AG20443 (cell line): Measurements from ENCODE around the gene NDST3.
"Not testable (repeated sequence)": the region's sequence is repeated elsewhere in the genome, so short reads cannot be mapped to it uniquely, and the experiment has no call there.

Experiments
- DNase-seq: peaks from one replicate; pipeline ENCODE4 v3.0.0; 2012; ENCODE audit warnings: low spot score, mixed read lengths

NDST3 gene

DNA sequence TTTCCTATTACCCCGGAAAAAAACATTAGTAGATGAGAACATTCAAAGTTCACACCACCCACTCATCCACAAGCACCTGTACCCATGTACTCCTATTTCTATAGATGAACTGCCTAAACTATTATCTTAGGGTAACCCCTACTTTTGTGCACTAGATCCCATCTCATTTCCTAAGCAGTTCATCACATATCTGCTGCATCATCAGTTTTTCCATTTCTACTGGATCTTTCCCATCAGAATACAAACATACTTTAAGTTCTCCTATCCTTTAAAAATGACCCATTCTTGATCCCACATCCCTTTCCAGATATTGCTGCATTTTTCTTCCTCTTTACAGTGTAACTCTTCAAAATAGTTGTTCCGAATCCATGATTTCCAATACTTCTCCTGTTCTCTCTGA lies 237.5 kb downstream of the NDST3 start:
- DNase-seq = no peak

DNA sequence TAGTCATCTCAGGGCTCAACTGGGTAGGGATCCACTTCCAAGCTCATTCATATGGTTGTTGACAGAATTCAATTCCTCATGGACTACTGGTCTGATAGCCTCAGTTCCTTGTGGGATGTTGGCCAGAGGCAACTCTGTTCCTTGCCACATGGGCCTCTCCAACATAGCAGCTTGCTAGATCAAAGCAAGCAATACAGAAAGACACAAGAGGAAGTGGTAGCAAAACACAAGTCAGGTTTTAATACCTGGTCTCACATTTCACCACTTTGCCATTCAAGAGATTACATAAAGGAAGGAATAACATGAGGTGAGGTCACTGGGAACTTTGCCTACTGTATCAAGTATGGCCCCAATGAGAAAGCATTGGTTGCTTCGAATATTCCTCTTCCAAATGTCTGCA lies 239.4 kb downstream of the NDST3 start:
- no peak for DNase-seq

DNA sequence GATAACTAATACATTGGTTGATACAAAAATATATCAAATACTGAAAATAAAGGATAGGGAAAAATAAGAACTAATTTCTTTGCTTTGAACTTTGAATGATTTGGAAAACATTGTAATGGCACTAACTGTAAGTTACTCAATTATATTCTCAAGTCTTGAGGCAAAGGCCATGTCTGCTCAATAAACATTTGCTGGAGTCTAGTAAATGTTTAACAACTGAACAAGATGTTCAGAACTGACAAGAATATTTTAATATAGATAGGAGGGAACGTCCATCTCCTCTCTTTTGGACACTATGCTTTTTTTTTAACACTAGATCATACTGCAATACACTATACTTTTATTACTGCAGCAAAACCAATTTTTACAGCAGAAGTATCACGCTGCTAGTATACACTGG lies 242.3 kb downstream of the NDST3 start:
- no peak for DNase-seq

DNA sequence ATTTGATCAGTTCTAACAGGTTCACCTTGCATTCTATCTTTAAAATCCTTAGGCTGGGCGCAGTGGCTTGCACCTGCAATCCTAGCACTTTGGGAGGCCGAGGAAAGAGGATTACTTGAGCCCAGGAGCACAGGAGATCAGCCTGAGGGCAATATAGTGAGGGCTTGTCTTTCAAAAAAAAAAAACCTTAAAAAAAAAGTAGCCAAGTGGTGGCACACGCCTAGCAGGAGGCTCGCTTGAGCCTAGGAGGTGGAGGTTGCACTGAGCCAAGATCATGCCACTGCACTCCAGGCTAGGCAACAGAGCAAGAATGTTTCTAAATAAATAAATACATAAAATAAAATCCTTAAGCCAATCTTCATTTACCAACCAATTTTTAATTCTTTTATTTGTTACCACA lies 243.0 kb downstream of the NDST3 start:
- DNase-seq = no peak

DNA sequence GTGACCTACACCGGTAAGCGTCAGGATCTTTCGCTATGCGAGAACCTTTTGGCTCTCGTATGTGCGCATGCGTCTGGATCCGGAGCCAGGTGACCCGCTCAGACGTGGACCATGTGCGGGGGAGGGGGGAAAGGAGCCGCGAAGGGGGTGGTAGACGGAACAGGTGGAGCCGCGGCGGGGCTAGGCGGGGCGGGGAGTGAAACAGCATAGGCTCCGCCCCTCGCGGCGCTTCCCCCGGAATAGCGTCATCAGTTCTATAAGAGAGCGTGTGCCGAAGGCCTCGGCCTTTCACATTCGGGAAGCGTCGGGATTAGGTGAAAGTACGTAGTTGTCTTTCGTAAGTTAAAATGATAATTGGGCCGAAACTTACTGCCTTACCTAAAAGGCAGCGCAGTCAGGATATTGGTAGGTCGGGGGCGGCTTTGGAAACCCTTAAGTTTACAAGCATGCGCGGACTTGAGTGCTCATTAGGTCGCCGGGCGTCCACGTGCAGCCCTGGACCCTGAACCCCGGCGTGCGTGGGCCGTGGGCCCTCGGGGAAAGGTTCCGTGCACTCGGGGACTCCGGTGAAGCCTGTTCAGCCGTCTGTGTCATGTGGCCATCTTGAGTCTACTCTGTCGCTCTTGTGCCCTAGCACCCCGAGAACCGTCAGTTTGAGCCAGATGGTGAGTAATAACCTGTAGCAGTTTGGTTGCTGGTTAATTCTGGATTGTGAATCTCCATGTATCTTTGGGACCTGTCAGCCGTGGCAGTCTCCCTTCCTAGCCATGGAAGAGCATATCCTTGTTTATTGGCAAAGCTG lies 244.4 kb downstream of the NDST3 start:
- DNase-seq = peak; percentile 97

DNA sequence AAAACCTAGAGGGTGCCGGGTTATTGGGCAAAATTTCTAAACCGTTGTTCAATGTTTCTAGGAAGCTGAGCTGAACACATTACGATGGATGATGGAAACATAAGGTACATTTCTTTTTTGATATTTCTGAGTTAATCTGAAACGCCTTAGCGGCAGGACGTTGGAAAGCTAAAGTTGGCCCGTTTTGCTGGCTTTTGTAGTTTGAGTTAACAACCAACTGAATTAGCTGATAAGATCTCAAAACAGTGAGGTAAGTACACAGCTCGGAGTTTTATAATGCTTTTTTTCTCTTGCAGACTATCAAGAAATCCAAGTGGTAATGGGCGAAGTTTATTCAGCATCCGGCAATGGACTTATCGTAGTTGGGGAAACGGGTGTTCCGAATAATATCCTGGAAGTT lies 245.0 kb downstream of the NDST3 start:
- DNase-seq = no peak

DNA sequence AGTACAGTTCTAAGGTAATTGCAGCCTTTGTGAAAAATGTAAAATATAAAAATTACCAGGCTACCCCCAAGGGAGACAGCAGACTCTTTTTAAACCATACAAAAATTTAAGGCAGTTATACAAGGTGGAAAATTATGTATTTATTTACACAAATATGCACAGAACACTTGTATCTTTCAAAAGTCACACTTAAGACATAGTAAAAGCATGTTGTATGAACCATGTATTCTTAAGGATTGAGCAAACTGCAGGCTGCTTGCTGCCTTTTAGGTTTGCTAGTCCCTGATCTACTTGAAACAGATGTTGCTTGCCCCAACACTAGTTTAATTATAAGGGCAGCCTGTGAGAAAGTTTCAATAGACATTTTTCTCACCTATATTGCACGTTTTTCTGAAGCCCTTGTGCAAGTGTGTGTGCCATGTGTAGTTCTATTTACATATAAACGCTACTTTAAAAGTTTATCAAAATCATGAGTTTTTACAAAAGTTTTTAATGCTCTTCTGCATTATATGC lies 245.7 kb downstream of the NDST3 start:
- no peak for DNase-seq

DNA sequence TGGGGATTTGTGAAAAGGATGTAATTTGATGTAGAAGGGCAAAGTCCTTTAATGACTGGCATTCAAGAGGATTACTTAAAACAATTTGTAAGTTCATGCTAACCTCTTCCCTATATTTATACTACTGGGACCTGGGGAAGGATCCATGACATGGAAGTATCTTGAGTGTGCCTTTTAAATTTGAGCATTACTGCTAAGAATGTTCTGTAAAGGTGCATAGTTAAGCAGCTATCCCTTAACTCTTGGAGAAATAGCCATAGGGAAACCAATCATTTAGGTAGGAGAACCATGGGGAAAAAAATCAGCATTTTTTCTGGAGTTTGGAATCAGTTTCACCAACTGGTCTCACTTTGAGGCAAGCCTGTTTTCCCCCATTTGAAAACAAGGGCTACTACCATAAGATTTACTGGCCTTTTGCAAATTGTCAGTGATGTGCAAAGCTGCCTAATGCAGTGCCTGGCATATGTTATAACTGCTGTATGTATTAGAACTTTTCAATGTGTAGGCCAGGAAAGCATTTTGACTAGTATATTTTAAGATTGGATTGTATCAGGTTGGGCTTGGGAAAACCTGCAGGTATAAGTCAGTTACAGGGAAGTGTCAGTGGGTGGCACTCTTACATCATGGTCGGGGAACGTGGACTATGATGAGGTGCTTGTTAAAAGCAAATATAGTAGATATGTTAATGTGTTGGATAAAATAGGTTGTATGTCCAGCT lies 246.4 kb downstream of the NDST3 start:
- DNase-seq = peak; percentile 35

DNA sequence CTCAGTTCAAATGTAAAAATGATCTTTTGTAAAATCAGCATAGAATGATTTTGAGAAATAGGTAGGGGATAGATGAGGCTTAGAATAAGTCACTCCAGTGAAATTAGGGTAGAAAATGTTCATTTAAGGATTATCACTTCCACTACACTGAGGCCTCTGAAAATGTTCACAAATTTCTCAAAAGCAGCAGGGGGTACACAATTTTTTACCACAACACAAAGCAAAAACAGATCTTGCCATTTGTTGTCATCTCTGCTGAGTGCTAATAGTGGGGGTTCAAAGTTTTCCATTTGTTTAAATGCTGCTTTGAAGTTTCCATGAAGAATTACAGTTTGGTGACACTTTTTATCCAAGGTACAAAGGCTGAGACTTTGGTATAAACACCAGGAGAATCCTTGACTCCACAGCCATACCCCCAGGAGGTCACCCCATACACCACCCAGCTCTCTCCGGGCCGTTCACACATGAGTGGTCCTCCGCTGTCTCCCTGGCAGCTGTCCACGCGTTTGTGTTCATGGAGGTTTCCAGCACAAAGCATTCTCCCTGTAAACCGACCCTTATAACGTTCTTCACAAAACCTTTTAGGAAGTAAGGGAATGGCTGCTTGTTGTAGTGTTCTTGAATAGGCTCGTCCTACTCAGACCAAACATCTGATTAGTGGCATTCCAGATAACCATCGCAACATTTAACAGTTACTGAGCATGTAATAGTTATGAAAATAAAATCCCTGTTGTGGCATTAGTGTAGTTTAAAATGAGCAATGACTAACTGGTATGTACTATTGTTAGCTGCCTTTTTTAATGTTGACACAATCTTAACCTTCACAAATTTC lies 247.5 kb downstream of the NDST3 start:
- no peak for DNase-seq

DNA sequence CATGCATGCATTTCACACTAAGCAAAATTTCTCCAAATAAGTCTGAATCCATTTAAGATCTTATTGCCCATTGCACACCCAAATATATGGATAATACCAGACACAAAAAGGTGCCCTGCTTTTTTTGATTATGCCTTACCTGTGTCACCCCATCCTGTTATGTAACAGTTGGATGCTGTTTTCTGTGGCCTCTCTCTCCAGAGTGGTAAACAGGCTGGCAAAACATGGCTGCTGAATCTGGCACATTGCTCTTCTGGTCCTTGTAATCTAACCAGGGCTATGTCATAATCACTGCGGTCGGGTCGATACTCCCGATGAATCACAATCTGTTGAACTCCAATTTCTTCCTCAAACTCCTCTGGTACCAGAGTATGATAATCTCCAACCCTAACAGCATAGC lies 248.4 kb downstream of the NDST3 start:
- peak; percentile 72 for DNase-seq

DNA sequence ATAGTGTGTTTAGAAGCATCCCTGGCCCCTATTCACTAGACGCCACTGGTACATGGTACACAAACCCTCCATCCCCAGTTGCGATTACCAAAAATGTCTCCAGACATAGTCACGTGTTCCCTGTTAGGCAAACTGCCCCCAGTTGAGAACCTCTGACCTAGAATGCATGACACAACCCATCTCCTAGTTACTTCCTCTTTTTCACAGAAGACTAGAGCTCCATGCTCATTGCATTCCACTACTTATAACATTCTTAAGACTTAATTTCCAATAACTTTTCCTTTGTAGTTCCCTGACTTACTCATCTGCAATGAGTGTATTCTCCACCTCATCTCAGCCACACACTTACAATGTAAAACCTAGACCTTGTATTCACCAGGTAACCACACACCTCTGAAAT lies 249.9 kb downstream of the NDST3 start:
- no peak for DNase-seq

DNA sequence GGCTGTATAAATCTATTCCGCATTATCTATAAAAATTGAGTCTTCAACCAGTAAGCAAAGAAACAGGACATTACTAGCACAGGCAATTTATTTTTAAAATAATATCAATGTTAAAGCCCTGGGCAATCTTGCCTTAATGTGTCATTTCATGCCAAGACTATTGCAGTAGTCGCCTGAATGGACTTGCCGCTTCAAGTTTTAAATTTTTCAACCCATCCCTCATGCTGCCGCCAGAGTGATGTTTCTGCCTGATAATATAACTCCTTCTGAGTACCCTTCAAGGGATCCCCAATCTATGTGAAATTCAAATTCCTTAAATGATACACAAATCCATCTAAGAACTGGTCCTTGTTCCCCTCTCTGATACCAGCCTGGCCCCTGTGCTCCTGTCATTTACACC lies 251.6 kb downstream of the NDST3 start:
- DNase-seq = no peak

DNA sequence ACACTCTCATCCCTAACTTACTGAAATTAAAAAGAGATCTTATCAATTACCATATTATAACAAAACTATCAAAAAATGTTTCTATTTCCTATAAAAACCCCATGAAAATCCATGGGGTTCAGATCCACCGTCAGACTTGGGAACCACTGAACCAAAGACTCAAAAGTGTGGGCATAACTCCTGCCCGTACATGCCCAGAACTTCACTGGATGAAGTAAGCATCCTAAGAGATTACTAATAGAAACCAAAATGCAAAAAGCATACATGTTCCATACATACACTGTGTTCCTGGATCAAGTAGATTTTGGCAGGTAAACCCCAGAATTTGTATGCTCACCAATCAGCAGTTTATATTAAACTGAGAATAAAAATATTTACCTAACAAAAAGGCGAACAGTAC lies 252.4 kb downstream of the NDST3 start:
- DNase-seq = no peak

DNA sequence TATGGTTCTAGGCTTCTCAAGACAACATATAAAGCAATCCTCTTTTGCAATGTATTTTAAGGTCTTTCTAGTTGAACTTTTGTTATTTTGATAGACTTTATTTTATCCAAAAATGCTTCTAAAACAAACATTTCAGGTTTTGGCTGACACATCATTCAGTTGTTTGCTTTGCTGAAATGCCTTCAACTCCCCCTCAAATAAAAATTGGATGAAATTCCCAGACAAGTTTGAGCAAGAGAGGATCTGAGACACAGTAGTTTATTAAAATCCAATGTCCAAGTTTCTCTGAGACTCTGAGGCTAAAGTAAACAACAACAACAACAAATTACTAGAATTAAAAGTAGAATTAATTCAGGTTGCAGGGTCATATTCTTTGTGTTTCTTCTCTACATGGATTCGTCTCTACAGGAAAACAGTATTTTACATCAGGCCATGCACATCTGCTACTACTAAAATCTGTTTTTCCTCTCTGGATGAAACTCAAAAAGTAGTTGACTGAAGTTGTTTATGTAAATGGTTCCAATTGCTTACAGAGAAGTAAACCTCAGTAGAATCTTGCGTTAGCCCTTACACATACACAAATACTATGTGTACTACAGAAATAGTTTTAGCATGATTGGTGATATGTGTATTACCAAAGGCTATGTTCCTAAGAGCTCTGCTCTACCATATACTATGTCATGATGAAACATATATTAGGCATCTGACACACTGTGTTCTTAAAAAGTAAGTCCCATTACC lies 253.6 kb downstream of the NDST3 start:
- no peak for DNase-seq

DNA sequence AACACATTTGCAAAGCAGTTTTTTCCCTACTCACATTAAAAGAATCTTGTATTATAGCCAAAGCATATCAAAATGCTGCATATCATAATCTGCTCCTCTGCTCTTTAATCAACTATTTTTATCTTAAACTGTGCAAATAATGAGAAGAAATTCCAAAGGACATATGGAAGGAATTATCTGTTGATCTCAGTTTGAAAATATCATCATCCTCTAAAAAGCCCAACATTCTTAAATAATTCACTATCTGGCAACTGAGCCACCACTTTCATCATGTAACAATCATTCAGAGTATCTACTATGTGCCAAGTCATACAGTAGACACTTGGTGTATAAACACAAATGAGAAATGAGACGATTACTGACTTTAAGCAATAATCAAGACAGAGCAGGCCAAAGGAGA lies 255.5 kb downstream of the NDST3 start:
- DNase-seq = peak; percentile 55

DNA sequence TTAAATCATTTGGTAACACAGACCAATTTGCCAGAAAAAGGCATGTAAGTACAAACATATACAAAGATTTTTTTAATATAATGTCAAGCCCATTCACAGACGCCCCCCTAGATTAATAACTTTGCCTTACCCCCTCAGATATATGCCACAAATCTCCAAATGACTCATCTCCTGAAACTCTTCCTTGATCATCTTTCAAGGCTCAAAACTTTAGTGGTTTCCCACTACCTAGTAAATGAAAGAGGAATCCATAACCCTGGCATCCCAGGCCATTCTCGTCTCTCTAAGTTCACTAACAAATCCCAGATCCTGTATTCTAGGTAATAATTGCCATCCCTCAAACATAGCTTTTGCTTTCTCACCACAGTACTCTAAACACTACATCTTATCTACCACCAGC lies 256.7 kb downstream of the NDST3 start:
- no peak for DNase-seq

DNA sequence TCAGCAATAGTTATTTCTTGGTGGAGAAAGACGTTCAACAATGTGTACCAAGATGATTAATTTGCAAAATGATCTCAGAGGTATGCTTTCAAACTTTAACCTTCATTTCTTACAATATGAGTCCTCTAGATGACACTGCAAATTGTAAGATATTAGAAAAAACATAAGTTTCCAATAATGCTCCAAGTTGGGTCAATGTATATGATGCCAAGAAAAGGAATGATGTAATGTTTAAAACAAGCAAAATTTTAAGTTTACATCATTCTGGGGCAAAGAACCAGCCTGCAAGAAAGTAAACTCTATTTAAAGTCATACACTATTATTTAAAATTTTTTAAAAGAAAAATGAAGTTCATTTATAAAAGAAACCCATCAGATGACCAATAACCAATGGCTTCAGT lies 262.4 kb downstream of the NDST3 start:
- DNase-seq = no peak

DNA sequence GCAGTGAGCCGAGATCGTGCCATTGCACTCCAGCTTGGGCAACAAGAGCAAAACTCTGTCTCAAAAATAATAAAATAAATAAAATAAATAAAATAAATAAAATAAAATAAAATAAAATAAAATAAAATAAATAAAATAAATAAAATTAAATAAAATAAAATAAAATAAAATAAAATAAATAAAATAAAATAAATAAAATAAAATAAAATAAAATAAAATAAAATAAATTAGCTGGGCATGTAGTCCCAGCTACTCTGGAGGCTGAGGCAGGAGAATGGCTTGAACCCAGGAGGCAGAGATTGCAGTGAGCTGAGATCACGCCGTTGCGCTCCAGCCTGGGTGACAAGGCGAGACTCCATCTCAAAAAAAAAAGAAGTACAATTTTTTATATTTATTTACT lies 265.3 kb downstream of the NDST3 start:
- not testable (repeated sequence) for DNase-seq

DNA sequence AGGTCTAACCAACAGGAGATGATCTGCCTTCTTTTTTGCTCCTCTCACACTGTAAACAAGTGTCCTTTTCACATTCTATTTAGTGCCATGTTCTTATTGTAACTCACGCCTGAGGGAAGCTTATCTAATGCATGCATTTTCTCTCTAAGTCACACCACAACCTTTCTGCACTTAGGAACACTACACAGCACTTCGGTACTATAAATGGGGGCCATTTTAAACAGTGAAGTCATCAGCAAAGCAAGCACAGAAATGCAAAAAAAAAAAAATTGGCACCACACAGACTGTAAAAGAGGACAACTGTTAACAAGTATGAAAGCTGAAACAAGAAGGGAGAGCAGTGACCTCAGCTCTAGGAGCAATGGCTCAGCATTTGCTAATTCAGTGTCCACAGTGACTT lies 273.4 kb downstream of the NDST3 start:
- DNase-seq = no peak
